ENCODE measurements around the gene VSIG8.

- no peak for TF ChIP-seq POLR2AphosphoS5 (IDR thresholded peaks at IDR 0.05; ENCODE audit: insufficient read depth, low read depth, low read length)
- TF ChIP-seq CTCF (IDR thresholded peaks at IDR 0.05; ENCODE audit: extremely low read depth in 1 of 2, insufficient read depth in 1 of 2, low read depth in 1 of 2, low read length in 2 of 2): no peak
- no peak for TF ChIP-seq POLR2A (IDR thresholded peaks at IDR 0.05; ENCODE audit: low read depth, low read length)
- TF ChIP-seq EZH2 (IDR thresholded peaks at IDR 0.05; ENCODE audit: borderline replicate concordance, low read depth, low read length, severe bottlenecking): no peak
- TF ChIP-seq GATA2 (IDR thresholded peaks at IDR 0.05; ENCODE audit: insufficient read depth, insufficient read length, low read depth, low read length): no peak
- TF ChIP-seq MAX (IDR thresholded peaks at IDR 0.05; ENCODE audit: insufficient read depth, insufficient read length): no peak
- no peak for TF ChIP-seq JUN (IDR thresholded peaks at IDR 0.05; ENCODE audit: borderline replicate concordance, insufficient read depth, insufficient read length, low read depth)
- TF ChIP-seq FOS (IDR thresholded peaks at IDR 0.05; ENCODE audit: borderline replicate concordance, insufficient read depth, low read length): no peak
These were observed 20.7 kb downstream of the VSIG8 start for GRCh38 chr1:159841749-159842148.
